ENCODE data around the gene TUBGCP2.

GRCh38 chr10:133281084-133281483 is 27.6 kb downstream of the TUBGCP2 start:
- no peak for TF ChIP-seq CTCF (IDR thresholded peaks at IDR 0.05)
- TF ChIP-seq POLR2A (IDR thresholded peaks at IDR 0.05): no peak
- TF ChIP-seq EP300 (IDR thresholded peaks at IDR 0.05): no peak

All from ovary (tissue), 3 donors.